HepG2 (cell line): ENCODE measurements around the gene ZFPM1. TPM values are rescaled to one million over a fixed set of nuclear protein-coding genes. Genes with fewer than 3 reads are reported as not detected.
A peak's percentile ranks its signal among the peaks of the same experiment; 100 is the strongest.

Experiments used
- DZIP1 ChIP-seq: sonication (generic); formaldehyde crosslinking; IDR thresholded peaks from 2 replicates; pipeline ENCODE4 v1.5.0; 2020; ENCODE audit warnings: mild to moderate bottlenecking, missing genetic modification reagents
- FOXO4 ChIP-seq: sonication (generic); formaldehyde crosslinking; conservative IDR thresholded peaks from 2 replicates; pipeline ENCODE4 v1.8.1; 2023; ENCODE audit warnings: missing genetic modification reagents
- GLMP ChIP-seq: sonication (generic); formaldehyde crosslinking; IDR thresholded peaks from 2 replicates; pipeline ENCODE4 v1.9.0; 2021; ENCODE audit warnings: missing genetic modification reagents, mild to moderate bottlenecking, borderline replicate concordance
- LBX2 ChIP-seq: sonication (generic); formaldehyde crosslinking; IDR thresholded peaks from 2 replicates; pipeline ENCODE4 v1.5.0; 2020; ENCODE audit warnings: missing genetic modification reagents, mild to moderate bottlenecking, borderline replicate concordance
- PAXIP1 ChIP-seq: sonication (generic); formaldehyde crosslinking; conservative IDR thresholded peaks from 2 replicates; pipeline ENCODE4 v1.4.0; 2020; ENCODE audit warnings: mild to moderate bottlenecking, missing genetic modification reagents, moderate library complexity
- SMAD1 ChIP-seq: sonication (generic); formaldehyde crosslinking; IDR thresholded peaks from 2 replicates; pipeline ENCODE4 v1.4.0; 2020; ENCODE audit warnings: missing genetic modification reagents, low read depth, mild to moderate bottlenecking, borderline replicate concordance
- SP2 ChIP-seq: sonication (generic); formaldehyde crosslinking; IDR thresholded peaks from 2 replicates; pipeline ENCODE4 v1.5.1; 2020; ENCODE audit warnings: mild to moderate bottlenecking, missing genetic modification reagents
- ZBTB43 ChIP-seq: sonication (generic); formaldehyde crosslinking; conservative IDR thresholded peaks from 2 replicates; pipeline ENCODE4 v1.4.0; 2020; ENCODE audit warnings: missing genetic modification reagents
- ZFY ChIP-seq: sonication (generic); formaldehyde crosslinking; IDR thresholded peaks from 2 replicates; pipeline ENCODE4 v1.4.0; 2020; ENCODE audit warnings: missing genetic modification reagents
- ZMYM4 ChIP-seq: sonication (generic); formaldehyde crosslinking; IDR thresholded peaks from 2 replicates; pipeline ENCODE4 v1.8.1; 2023; ENCODE audit warnings: mild to moderate bottlenecking, missing genetic modification reagents
- ZNF251 ChIP-seq: sonication (generic); formaldehyde crosslinking; IDR thresholded peaks from 2 replicates; pipeline ENCODE4 v1.9.0; 2021; ENCODE audit warnings: mild to moderate bottlenecking, missing genetic modification reagents
- ZNF30 ChIP-seq: sonication (generic); formaldehyde crosslinking; IDR thresholded peaks from 2 replicates; pipeline ENCODE4 v1.5.0; 2020; ENCODE audit warnings: mild to moderate bottlenecking, missing genetic modification reagents
- ZNF441 ChIP-seq: sonication (generic); formaldehyde crosslinking; IDR thresholded peaks from 2 replicates; pipeline ENCODE4 v1.7.0; 2021; ENCODE audit warnings: missing genetic modification reagents, borderline replicate concordance
- ZNF501 ChIP-seq: sonication (generic); formaldehyde crosslinking; IDR thresholded peaks from 2 replicates; pipeline ENCODE4 v1.5.1; 2020; ENCODE audit warnings: mild to moderate bottlenecking, moderate library complexity, missing genetic modification reagents
- ZNF597 ChIP-seq: sonication (generic); formaldehyde crosslinking; IDR thresholded peaks from 2 replicates; pipeline ENCODE4 v1.5.0; 2020; ENCODE audit warnings: missing genetic modification reagents
- polyA plus RNA-seq, 8 experiments: library from polyadenylated mRNA; depleted of rRNA in 3 of 8; stranded (reverse) in 7 of 8; unstranded in 1 of 8; fragments of >200 nt; fragmentation: Illumina TruSeq in 4 of 8; extraction: Trizol in 4 of 8; gene quantifications; 2 replicates each; pipeline versions ENCODE4 v1.2.1 to v1.2.3, GENCODE V29; 2011 to 2016; ENCODE audit warnings: low read depth in 4 of 8, missing spikeins in 1 of 8, mixed read lengths in 1 of 8; ENCODE audit not compliant: insufficient read depth in 1 of 8
- total RNA-seq, 5 experiments: library from RNA; depleted of rRNA; stranded (reverse); fragments of >200 nt; fragmentation: Illumina TruSeq; extraction: Trizol; gene quantifications; 2 replicates each; pipeline ENCODE4 v1.2.3, GENCODE V29; 2016; ENCODE audit warnings: low read depth in 1 of 5

The ZFPM1 gene
- total and polyA plus RNA-seq, 2 of the 13 experiments (the other 11 are each of a cell fraction or from before 2014, with no cell fraction given) = 1.3 to 3.8 TPM

- TF ChIP-seq PAXIP1 (CRISPR knock-in tag) = peak; percentile 63
- no peak for TF ChIP-seq GLMP
- no peak for TF ChIP-seq ZNF597 (CRISPR knock-in tag)
- TF ChIP-seq ZNF30 = peak; percentile 91; the same call in 1 of the 2 replicates
- TF ChIP-seq SMAD1 (CRISPR knock-in tag) = peak; percentile 97; the same call in 1 of the 2 replicates
- 0 out of 2 replicates have a peak, but pooled peaks have one; percentile 58 for TF ChIP-seq ZNF251 (CRISPR knock-in tag)
- TF ChIP-seq ZNF441 (CRISPR knock-in tag) = peak; percentile 94; the same call in 1 of the 2 replicates
- peak; percentile 62; the same call in 1 of the 2 replicates for TF ChIP-seq ZFY (CRISPR knock-in tag)
- TF ChIP-seq FOXO4 (CRISPR knock-in tag) = no peak
- peak; percentile 92 for TF ChIP-seq ZNF501 (CRISPR knock-in tag)
- no peak for TF ChIP-seq ZBTB43
- 0 out of 2 replicates have a peak, but pooled peaks have one; percentile 9 for TF ChIP-seq SP2 (CRISPR knock-in tag)
- TF ChIP-seq ZMYM4 = peak; percentile 41; the same call in 1 of the 2 replicates
- peak; percentile 97 for TF ChIP-seq DZIP1
- TF ChIP-seq LBX2 (CRISPR knock-in tag) = peak; percentile 96
Observed at GRCh38 chr16:88452482-88453216, 431 bp upstream of the ZFPM1 start (continued).
